CMK (cell line): ENCODE measurements around the gene LHFPL2.

Experiments
- DNase-seq: peaks from one replicate; pipeline ENCODE4 v3.0.0-alpha.2; 2010; ENCODE audit warnings: low read depth

Gene LHFPL2

DNA sequence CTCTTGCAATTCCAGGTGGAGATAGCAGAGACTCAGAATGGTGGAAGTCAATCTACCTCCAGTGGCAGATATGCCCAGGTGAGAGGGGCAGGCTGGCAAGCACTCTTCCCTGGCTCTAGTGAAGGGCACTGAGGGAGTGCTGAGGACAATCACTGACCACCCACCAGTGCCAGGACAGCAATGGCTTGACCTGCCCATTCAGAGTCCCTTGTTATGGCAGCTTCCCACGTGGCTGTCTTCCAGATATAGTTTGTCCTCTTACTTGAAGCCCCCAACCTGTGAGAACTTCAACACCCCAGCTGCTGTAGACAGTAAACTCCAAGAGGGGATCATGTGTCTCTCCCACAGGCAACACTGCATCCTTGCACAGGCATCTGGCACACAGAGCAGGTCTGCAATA is 104.7 kb downstream of the LHFPL2 start:
- no peak for DNase-seq

DNA sequence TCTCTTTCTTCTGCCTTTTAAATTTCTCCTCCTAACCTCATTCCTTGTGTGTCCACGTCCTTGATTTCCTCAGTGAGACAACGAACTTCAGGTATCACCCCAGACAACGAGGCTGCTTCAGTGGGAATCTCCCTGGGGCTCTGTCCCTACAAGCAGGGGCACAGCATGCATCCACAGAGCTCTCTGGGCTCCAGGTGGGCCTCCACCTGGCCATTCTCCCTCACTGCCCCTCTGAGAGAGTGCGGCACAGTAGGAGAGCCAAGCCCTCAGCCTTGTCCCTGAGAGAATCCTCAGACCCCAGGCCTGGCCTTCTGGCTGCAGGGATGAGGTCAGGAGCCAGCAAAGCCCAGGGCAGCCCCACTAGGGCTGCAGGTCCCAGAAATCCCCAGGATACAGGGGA is 105.3 kb downstream of the LHFPL2 start:
- no peak for DNase-seq

DNA sequence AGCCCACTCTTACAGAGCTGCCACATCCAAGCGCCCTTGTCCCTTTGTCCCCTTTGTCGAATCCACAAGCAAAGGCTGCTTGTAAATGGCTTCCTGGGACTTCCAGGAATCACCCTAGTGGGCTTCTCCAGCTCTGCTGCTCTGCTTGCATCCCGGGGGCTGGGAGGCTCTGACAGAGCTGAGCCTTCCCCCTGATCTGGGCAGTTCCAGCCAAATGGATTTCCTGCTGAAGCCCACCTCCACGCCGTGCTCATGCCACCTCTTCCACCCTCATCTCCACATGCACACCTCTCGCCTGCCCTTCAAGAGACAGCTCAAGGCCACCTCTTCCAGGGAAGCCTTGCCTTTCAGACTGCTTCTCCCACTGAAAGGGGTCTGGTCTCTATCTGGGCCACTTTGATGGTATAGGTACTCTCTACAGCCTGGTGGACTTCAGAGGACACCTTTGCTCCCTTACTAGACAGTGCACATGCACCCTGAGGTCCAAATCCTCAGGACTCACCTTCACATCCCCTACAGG is 106.2 kb downstream of the LHFPL2 start:
- DNase-seq: no peak

DNA sequence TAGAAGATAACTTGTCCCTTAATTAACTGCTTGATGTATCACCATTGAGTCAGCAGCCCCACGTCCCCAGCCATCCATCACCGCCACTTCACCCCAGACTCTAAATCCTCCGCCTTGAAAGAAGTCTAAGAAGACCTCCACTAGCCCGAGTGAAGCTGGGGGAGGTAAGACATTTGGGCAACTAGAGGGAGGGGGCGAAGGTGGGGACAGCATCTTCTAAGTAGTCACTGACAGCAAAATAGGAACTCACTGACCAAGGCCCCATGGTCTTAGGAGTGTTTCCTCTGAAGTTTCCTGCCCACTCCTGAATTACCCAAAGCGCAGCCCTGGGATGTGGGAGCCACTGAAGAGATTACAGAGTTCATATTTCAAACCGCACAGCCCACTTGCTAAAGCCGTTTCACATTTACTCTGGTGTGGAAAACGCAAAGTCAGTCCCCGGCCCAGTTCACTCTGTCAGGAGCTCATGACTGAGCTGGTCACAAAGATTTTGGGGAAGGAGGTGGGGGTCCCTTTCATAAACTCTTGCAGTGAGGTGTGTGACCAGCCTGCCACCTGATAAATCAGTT is 107.4 kb downstream of the LHFPL2 start:
- no peak for DNase-seq

DNA sequence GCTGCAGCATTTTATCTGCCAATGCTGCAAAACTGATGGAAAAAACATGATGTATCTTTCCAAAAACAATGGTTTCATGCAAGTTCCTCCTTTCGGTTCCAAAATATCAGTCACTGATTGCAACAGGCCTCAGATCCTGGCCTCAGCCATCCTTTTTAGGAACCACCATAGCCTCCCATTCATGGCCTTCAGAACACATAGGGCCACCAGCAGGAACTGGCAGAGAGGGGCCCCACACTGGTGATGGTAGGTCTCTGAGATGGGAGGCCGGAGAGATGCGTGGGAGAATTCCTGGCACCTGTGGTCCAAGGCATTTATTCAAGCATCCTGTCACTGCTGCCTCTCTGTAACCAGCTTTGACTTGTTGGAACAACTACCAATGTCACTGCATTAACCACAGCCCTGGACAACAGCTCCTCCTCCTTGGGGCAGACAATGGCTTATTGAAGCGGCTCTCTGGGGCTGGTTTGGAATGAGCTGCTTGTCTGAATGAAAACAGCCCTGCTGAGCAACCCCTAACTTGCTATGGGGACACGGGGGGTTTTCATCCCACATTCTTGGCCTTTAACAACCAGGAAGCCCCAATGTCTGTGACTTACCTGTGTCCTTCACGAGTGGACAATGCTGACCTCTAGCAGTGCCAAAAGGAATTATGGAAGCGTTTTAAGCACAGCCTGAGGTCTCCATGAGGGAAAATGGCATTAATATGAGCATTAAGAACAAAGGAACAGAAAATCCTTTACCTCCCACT is 108.1 kb downstream of the LHFPL2 start:
- no peak for DNase-seq

DNA sequence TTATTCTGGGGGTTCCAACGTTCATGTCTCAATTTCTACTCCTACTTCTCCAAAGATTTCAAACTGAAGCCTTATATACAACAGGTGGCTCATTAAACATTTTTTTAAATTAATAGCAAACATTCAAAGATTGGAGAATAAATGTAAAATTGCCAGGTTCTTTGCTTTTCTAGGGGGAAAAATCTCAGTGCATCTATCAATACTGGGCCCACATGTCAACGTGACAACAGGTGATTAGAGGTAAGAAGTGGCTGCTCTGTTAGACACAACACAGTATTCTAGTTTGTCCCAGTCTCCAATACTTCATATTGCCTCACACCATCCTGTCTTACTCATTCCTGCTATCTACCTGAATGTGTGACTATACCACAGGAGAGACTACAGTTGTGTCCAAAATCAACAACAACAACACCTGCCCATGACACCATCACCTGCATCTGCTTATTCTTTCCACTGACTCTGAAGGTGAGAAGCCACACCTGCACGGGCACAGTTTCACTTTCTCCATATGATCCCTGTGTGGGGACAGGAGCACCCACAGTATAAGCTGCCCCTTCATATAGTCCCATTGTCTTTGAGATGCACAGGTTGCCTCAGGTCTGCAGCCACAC is 110.2 kb downstream of the LHFPL2 start:
- DNase-seq: no peak

DNA sequence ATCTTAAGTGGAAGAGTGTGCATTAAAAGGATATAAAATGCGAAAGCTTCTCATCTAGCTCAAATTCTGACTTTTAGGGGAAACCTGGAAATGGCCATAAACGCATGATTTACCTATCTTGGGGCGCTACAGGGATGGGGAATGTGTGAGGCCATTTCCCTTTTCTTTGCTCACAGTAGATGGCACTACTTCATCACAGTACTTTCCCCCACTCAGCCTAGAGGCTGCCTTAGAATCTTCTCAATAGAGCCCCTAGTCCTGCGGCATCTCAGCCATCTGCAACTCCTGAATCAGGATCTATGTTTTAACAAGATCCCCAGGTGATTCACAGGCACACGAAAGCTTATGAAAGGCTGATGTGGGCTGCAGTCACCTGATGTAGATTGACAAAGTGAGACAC is 110.8 kb downstream of the LHFPL2 start:
- no peak for DNase-seq

DNA sequence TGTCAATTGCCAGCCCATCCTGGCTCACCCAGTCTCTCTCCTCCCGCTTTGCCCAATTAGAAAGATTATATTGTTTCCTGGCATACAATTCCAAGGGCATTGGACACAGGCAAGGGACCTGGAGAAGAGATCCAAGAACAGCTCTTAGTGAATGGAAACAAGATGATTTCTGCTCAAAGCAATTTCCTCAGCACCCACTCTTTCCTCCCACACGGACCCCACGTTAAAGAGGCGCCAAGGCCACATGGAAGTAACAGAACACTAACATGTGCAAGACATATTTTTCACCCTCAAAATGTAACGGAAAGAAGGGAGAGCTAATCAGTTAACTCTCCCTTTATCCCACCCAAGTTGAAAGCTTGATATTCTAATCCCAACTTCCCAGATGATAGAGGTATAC is 111.2 kb downstream of the LHFPL2 start:
- no peak for DNase-seq

DNA sequence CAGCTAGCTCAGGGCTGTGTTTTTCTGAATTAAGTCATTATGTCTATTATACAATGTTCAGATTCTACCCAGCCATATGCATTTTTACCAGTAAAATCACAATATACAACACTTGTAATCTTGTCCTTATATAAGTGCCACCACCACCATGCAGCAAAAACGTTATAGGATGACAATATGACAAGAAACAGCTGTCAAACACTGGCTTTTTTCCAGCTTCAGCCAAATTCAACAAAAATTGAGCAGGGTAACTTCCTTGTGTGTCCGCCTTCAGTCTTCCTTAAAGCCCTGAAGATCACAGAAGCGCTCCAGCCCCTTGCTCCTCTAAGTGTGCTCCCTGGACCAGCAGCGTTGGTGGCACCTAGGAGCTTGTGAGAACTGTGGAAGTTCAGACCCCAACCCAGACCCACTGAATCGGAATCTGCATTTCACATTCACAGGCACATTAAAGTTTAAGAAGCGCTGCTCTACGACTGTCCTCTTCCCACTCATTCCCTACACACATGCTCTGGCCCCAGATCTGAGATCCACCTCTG is 111.8 kb downstream of the LHFPL2 start:
- no peak for DNase-seq

DNA sequence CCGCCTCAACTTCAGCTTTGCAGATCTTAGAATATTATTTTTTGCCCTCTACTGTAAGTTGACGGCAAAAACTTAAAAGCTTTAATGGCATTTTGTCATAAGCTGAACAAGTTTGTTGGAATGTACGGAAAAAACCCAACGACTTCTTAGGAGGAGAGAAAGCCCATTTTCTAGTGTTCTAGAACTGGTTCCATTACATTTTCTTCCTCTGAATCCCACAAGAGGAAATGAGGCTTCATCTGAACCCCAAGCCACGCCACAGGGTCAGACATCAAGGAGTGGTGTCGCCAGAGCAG is 113.7 kb downstream of the LHFPL2 start:
- no peak for DNase-seq

DNA sequence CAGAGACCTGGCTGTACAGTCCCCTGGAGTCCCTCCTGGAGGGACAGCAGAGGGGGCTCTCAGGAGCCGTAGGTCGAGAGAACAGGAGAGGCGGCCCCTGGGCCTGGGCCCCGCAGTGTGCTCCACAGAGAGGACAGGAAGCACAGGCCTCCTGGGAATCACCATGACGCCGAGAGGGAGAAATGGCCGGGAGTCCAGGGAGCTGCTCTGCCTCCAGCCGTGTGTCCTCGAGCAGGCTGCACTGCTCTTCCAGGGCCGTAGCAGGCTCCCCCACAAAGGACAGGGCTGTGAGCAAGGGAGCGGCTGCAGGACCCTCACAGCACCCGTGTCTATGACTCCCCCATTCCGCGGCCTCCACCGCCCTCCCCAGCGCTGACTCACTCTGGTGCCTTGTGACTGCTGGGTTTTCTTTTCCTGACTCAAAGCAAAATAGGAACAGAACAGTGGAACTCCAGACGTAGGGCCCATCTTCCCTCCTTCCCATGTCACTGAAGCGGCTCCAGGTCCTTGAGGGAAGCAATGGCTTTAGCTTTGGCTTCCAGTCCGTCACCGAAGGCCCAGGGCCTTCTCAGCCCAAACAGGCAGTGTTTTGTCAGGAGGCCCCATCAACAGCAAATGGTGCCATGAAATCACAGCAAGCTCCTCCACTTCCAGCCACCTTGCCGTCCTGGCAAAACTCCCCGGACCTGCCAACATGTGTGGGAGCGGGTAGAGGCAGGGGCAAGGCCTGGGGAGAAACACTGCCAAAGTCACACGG is 114.2 kb downstream of the LHFPL2 start:
- no peak for DNase-seq

DNA sequence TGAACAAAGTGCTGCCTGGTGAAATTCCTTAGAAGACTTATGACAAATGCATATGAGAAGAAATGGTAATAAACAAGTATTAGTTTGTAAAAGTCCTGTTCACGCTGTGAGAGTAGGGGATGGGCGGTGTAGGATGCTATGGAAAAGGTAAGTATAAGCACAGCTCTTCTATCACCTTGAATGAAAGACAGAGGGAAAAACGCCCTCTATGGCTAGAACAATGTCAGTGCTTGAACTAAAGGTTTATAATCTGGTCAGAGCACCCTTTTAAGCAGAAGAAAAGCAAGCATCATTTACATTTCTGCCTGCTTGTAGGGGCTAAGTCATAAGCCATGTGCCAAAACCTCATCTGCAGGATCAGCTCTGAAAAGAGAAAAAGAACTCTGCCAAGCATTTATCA is 115.2 kb downstream of the LHFPL2 start:
- DNase-seq: no peak

DNA sequence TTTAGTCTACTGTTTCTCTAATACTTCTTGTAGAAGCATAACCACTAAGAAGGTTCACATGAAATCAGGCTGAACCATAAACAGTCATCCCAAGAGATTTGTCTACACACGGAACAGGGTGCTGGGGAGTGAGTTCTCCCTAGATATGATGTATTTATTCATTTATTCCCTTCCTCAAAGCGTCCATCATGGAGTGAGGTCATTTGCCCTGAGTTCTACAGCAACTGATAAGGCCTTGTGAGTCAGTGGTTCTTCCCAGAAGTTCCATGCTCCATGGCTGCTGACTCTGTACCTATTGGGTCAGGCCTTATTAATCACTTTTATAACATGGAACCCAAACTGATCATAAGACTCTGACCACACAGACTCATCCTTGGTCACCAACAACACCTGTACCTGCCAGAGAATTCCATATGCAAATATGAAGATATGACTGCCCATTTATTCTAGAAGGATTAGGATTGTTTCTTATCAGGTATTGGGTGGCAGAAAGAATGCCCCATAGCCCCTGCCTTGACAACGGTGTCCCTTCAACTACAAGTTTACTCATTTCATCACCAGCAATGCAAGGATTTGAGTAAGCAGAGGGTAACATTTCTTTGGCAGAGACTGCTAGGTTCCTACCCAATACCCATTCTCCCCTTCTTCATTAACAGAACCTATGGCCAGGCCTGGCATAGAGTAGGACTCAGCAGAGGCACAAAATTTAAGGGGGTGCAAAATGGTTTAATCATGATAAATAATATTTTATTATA is 118.1 kb downstream of the LHFPL2 start:
- DNase-seq: no peak

DNA sequence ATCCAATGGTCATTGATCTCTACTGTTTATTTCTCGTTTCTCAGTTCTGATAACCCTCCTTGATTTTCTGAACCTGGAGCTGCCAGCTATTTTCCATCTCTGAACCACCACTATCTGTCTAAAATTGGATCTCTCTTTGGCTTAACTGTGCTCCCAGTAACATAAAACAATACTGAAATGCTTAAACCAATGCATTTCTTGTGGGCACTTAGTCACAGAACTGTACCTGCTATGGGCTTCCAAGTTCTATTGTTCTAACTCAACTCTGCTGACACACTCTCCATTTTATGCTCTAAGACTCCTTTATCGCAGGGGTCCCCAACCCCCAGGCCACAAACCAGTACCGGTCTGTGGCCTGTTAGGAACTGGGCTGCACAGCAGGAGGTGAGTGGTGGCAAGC is 120.6 kb downstream of the LHFPL2 start:
- no peak for DNase-seq

DNA sequence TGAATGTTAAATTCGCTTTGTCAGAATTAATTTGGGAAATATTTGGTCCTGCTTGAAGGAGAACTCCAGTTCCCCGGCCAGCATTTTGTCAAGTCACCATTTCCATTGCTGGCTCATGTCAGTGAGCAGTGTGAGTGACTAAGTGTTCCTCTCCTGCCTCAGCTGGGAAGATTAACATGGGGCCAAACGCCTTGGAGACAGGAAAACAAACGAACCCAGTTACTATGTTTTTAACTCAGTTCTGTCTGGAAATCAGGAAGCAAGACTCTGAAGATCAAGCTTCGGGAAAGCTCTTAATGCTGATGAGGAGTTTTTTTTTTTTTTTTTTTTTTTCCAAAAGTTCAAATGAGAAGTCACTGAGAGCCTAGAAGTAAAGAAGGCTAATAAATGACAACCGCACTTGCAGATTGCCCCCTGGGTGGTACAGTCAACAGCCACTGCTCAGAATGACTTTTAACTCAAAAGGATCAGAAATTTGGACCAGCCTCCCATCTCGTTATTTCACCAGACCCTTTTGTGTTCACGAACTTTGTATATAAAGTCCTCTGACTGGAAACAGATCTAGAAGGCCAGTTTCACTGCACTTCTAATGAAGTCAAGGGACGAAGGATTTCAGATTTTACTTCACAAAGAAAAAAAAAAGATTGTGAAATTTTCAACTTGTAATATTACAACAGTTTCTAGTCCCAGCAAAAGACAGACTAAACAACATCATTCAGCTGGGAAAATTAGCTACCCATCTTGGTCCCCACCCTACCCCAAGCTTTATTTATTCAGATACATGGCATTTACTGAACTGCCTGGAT is 121.3 kb downstream of the LHFPL2 start:
- DNase-seq: no peak

DNA sequence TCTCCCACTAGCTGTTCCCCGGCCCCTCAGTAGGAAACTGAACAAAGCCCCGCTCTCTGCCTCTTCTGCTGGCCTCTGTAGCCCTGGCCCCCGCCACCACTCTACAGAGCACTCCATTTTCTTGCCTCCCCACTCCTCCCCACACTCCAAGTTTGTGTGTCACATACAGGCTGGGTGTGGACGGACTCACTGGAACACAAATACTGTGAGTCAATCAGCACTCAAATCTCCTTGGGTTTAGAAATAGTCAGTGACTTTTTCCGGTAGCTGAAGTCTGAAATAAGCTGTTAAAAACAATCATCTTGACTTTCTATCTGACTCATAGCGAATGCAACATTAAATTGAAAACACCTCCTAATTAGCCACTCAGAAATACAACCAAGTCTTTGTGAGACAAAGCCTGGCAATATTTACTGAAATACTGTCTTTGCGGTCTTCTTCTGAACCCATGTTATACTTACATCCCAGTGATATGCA is 122.5 kb downstream of the LHFPL2 start:
- no peak for DNase-seq

DNA sequence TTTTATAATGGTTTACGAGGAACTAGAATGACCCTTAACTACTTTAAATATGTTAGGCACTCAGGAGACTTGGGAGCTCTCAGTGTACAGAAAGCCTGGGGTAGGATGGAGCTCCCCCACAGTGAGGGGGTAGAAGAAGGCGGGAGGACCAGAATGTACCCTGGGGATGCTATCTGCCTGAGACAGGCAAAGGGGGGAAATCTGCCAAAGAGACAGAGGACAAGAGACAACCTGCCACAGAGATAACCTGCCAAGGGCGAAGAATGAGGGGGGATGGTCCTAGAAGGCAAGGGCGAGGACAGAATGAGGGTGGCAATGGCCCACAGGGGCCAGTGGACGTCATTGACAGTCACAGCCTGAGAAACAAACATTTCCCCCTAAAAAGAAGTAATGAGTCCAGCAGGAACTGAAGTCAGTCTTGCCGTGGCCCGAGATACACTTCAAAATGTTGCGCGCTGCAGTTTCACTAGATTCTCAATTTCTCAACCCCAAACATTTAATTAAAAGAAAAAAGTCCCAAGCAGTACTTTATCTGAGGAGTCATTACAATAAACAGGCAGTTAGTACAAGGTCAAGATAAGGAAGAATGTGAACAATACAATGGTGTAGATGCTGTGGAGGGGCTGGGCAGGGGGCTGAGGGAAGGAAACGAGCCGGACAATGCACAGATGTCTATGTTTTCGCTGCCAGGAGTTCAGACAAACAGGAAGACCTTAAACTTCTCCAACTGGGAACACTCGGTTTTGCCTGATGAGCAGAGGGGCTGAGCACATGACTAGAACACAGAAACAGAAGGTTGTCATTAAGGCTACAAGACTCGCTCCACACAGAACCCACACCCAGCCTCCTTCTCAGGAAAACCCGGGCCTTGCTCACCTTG is 125.0 kb downstream of the LHFPL2 start:
- DNase-seq: no peak

DNA sequence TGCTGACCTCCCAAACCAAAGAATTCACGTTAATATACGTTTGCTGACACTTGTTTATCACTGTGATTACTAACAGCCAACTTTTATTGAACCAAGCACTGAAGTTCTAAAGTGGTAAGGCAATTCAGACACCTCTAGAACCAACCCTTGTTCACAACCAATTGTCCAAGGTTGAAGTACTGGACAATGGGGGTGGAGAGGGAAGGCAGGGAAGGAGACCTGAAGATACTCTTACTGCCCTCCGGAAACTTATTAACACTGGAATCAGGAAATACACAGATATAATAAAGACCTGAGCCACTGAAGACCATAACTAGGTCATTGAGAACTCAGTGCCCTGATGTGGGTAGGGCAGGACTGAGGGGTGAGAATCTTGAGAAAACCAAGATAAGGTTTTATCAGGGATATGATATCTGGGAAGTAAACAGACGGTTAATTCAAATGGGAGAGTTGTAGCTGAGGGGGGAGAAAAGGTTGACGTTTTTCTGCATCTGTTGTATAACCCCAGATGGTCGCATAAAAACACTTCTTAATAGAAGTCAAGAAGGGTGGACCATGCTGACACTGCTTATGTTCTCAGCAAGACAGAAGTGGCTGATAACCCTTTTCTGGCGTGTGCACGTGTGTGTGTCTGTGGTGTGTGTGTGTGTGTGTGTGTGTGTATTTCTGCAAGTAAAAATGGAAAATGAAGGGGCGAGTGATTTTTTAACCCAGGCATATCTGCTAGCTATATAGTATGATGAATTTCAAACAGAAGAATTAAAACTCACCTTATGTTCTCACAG is 125.9 kb downstream of the LHFPL2 start:
- no peak for DNase-seq

DNA sequence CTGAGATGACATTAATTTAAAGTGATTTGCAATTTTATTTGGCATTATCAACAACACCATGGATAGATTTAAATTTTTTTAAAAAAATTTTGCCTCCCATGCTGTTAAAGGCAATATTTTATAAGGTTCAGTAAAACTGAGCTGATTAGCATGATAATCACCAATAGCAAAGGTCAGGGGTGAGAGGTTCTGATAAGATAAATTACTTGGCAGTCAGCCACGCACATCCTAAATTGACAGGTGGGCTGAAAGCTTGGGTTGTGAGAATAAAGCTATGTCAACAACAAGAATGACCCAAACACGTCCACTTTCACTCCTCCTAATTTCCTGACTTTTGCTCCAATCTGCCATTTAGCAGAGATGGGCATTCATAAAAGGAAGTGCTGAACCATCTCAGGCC is 127.1 kb downstream of the LHFPL2 start:
- no peak for DNase-seq
